Smooth muscle cell of the brain vasculature (primary cell): ENCODE results near the gene COQ10B.
"Not testable (repeated sequence)": the region's sequence is repeated elsewhere in the genome, so short reads cannot be mapped to it uniquely, and the experiment has no call there.

ENCODE experiments used
- DNase-seq: peaks from one replicate; pipeline ENCODE4 v3.0.0-alpha.2; 2012; ENCODE audit warnings: low read depth, low spot score

COQ10B gene

GRCh38 chr2:197453123-197453913, at the start of gene COQ10B:
COQ10B (plus strand) TSS chr2:197453552; CDS start chr2:197453561, 9 bp downstream.
- peak; percentile 98 for DNase-seq

- DNase-seq: no peak
Measured at GRCh38 chr2:197405582-197405981, 47.8 kb upstream of the COQ10B start.

- DNase-seq: no peak
Measured at GRCh38 chr2:197414039-197414438, 39.3 kb upstream of the COQ10B start.

GRCh38 chr2:197414515-197414914, 38.8 kb upstream of the COQ10B start:
- DNase-seq: no peak

GRCh38 chr2:197416268-197416667, 37.1 kb upstream of the COQ10B start:
- no peak for DNase-seq

GRCh38 chr2:197419438-197419837, 33.9 kb upstream of the COQ10B start:
- no peak for DNase-seq

- DNase-seq: no peak
Measured at GRCh38 chr2:197423307-197423706, 30.0 kb upstream of the COQ10B start.

GRCh38 chr2:197425550-197425949, 27.8 kb upstream of the COQ10B start:
- DNase-seq: no peak

GRCh38 chr2:197426723-197427603, 26.4 kb upstream of the COQ10B start:
- DNase-seq: no peak

- no peak for DNase-seq
Measured at GRCh38 chr2:197427986-197428385, 25.4 kb upstream of the COQ10B start.

GRCh38 chr2:197431858-197432257, 21.5 kb upstream of the COQ10B start:
- no peak for DNase-seq

GRCh38 chr2:197432527-197432926, 20.8 kb upstream of the COQ10B start:
- not testable (repeated sequence) for DNase-seq

GRCh38 chr2:197433780-197434438, 19.4 kb upstream of the COQ10B start:
- no peak for DNase-seq

- DNase-seq: peak; percentile 93
Measured at GRCh38 chr2:197434541-197435513, 18.5 kb upstream of the COQ10B start, which contains the start of gene SF3B1. SF3B1 (minus strand) TSS chr2:197435028; CDS start chr2:197434999, 29 bp downstream.

- DNase-seq: no peak
Measured at GRCh38 chr2:197435598-197436420, 17.5 kb upstream of the COQ10B start.

GRCh38 chr2:197437380-197437779, 16.0 kb upstream of the COQ10B start:
- no peak for DNase-seq

- no peak for DNase-seq
Measured at GRCh38 chr2:197442857-197443256, 10.5 kb upstream of the COQ10B start.

GRCh38 chr2:197445746-197446145, 7.6 kb upstream of the COQ10B start:
- no peak for DNase-seq

- no peak for DNase-seq
Measured at GRCh38 chr2:197446844-197447243, 6.5 kb upstream of the COQ10B start.

GRCh38 chr2:197450465-197450864, 2.9 kb upstream of the COQ10B start:
- no peak for DNase-seq
